NK-92 (cell line): Measurements from ENCODE around the gene TAS2R39.
"Not testable (repeated sequence)": the region's sequence is repeated elsewhere in the genome, so short reads cannot be mapped to it uniquely, and the experiment has no call there.

ENCODE experiments used
- DNase-seq: peaks from one replicate; lab custom pipeline; 2025; ENCODE audit not compliant: unreplicated experiment; lab: John Stamatoyannopoulos, UW

The TAS2R39 gene

GRCh38 chr7:143183024-143183423 is at the start of gene TAS2R39:
TAS2R39 (plus strand) TSS chr7:143183419; CDS start chr7:143183419, 0 bp downstream.
- no peak for DNase-seq

GRCh38 chr7:143147070-143147469 is 36.1 kb upstream of the TAS2R39 start:
- no peak for DNase-seq

- DNase-seq = no peak
These were observed 35.2 kb upstream of the TAS2R39 start for GRCh38 chr7:143148050-143148449.

- no peak for DNase-seq
These were observed 34.6 kb upstream of the TAS2R39 start for GRCh38 chr7:143148651-143149050.

- DNase-seq = not testable (repeated sequence)
These were observed 32.5 kb upstream of the TAS2R39 start for GRCh38 chr7:143150696-143151095.

- not testable (repeated sequence) for DNase-seq
These were observed 24.6 kb upstream of the TAS2R39 start for GRCh38 chr7:143158617-143159016.

- DNase-seq = no peak
These were observed 11.5 kb upstream of the TAS2R39 start for GRCh38 chr7:143171697-143172096.

GRCh38 chr7:143172354-143172753 is 10.9 kb upstream of the TAS2R39 start:
- no peak for DNase-seq

GRCh38 chr7:143176128-143176527 is 7.1 kb upstream of the TAS2R39 start:
- no peak for DNase-seq

- DNase-seq = no peak
These were observed 5.7 kb upstream of the TAS2R39 start for GRCh38 chr7:143177374-143178119.

- not testable (repeated sequence) for DNase-seq
These were observed 2.4 kb upstream of the TAS2R39 start for GRCh38 chr7:143180771-143181170.

GRCh38 chr7:143181349-143181748 is 1.9 kb upstream of the TAS2R39 start:
- no peak for DNase-seq

- DNase-seq = no peak
These were observed 2.3 kb downstream of the TAS2R39 start for GRCh38 chr7:143185551-143185950.

GRCh38 chr7:143188994-143189393 is 5.8 kb downstream of the TAS2R39 start:
- DNase-seq = no peak

GRCh38 chr7:143193880-143194279 is 10.7 kb downstream of the TAS2R39 start:
- no peak for DNase-seq

- DNase-seq = no peak
These were observed 15.8 kb downstream of the TAS2R39 start for GRCh38 chr7:143199040-143199439.

- DNase-seq = no peak
These were observed 18.9 kb downstream of the TAS2R39 start for GRCh38 chr7:143202161-143202560.

- no peak for DNase-seq
These were observed 20.2 kb downstream of the TAS2R39 start for GRCh38 chr7:143203386-143203785.

- no peak for DNase-seq
These were observed 22.5 kb downstream of the TAS2R39 start for GRCh38 chr7:143205560-143206293.

GRCh38 chr7:143210541-143210940 is 27.3 kb downstream of the TAS2R39 start:
- DNase-seq = no peak

- not testable (repeated sequence) for DNase-seq
These were observed 30.3 kb downstream of the TAS2R39 start for GRCh38 chr7:143213478-143213877.
